HCT116 (cell line): ENCODE results near the gene HS3ST2. TPM values are rescaled to one million over a fixed set of nuclear protein-coding genes. Genes with fewer than 3 reads are reported as not detected.

Experiments
- ATAC-seq: fragments of 200-7000 bp; cut with Tn5 transposase; 2 replicates; pipeline ENCODE4 v1.9.1; 2020; ENCODE audit warnings: mild to moderate bottlenecking, moderate library complexity
- BruUV-seq: library from RNA; stranded (reverse); fragments of 400-500 nt; replicated peaks from 2 replicates; lab custom pipeline; 2021; lab: Mats Ljungman, UMichigan
- CTCF ChIA-PET: fragments of 300-600 bp; sonication (Branson Sonifier 250); formaldehyde crosslinking; loops from one replicate; lab custom pipeline; 2021; ENCODE audit warnings: antibody characterized with exemption; lab: Charles Lee
- POLR2A ChIA-PET: fragments of 300-600, 350-600 bp; sonication (Branson Sonifier 250); formaldehyde crosslinking; loops from one replicate; lab custom pipeline; 2021; ENCODE audit warnings: antibody characterized with exemption; lab: Charles Lee
- RAD21 ChIA-PET, 2 experiments: fragments of 300-600 bp; sonication (Branson Sonifier 250); formaldehyde crosslinking; loops; one replicate each; lab custom pipeline; 2023; ENCODE audit warnings: low total read pairs in 2 of 2; ENCODE audit not compliant: uncharacterized antibody in 2 of 2, unreplicated experiment in 2 of 2, low non-redundant PET in 1 of 2; lab: Charles Lee
- DNase-seq: peaks from one replicate; pipeline ENCODE4 v3.0.0-alpha.2; 2010; ENCODE audit warnings: low read depth, low spot score
- H2AFZ ChIP-seq: fragments of 200-600 bp; shearing (Covaris generic), sonication (generic); 2 replicates; pipeline ENCODE4 v1.6.1; 2017; ENCODE audit warnings: low read depth, mixed run types, mixed read lengths, antibody characterized with exemption, low read length; ENCODE audit not compliant: poor library complexity, severe bottlenecking
- H3K27ac ChIP-seq: 2 replicates; pipeline ENCODE4 v1.5.1; 2012; ENCODE audit warnings: low read depth, low read length
- H3K27me3 ChIP-seq: fragments of 200-600 bp; sonication (generic); 2 replicates; pipeline ENCODE4 v1.6.1; 2016; ENCODE audit warnings: mixed run types, low read length, mixed read lengths; ENCODE audit not compliant: insufficient read depth
- H3K36me3 ChIP-seq, 2 experiments: fragments of 200-500 bp in 1 of 2; fragments of 200-600 bp in 1 of 2; sonication (Bioruptor generic) in 1 of 2; sonication (generic) in 1 of 2; 2 replicates each; pipeline versions ENCODE4 v1.5.1 to v1.6.1; 2014 to 2016; ENCODE audit warnings: low read length in 2 of 2, inconsistent platforms in 1 of 2, mixed read lengths in 1 of 2, mixed run types in 1 of 2; ENCODE audit not compliant: insufficient read depth in 2 of 2, control insufficient read depth in 1 of 2
- H3K4me1 ChIP-seq, 2 experiments: fragments of 200-600 bp in 1 of 2; sonication (generic) in 1 of 2; 2 replicates each; pipeline versions ENCODE4 v1.5.1 to v1.6.1; 2012 to 2017; ENCODE audit warnings: low read length in 2 of 2, inconsistent platforms in 1 of 2, mild to moderate bottlenecking in 1 of 2, mixed read lengths in 1 of 2, mixed run types in 1 of 2, moderate library complexity in 1 of 2; ENCODE audit not compliant: insufficient read depth in 2 of 2, control insufficient read depth in 1 of 2
- H3K4me2 ChIP-seq: fragments of 200-600 bp; sonication (generic); 2 replicates; pipeline ENCODE4 v1.6.1; 2017; ENCODE audit warnings: mixed run types, low read length, mixed read lengths
- H3K4me3 ChIP-seq, 2 experiments: fragments of 200-600 bp in 1 of 2; sonication (generic) in 1 of 2; replicated peaks in 1 of 2; 2 replicates each; pipeline ENCODE4 v1.5.1; 2011 to 2016; ENCODE audit warnings: low read length in 2 of 2, control low read depth in 1 of 2, low read depth in 1 of 2, mild to moderate bottlenecking in 1 of 2, mixed read lengths in 1 of 2, mixed run types in 1 of 2
- H3K79me2 ChIP-seq: fragments of 200-600 bp; sonication (generic); 2 replicates; pipeline ENCODE4 v1.6.1; 2017; ENCODE audit warnings: mild to moderate bottlenecking, mixed run types, low read length, moderate library complexity, mixed read lengths; ENCODE audit not compliant: insufficient read depth
- H3K9ac ChIP-seq: fragments of 200-600 bp; sonication (generic); 2 replicates; pipeline ENCODE4 v1.6.1; 2016; ENCODE audit warnings: low read length, mixed read lengths
- H3K9me2 ChIP-seq: fragments of 200-600 bp; sonication (generic), shearing (Covaris generic); 2 replicates; pipeline ENCODE4 v1.6.1; 2017; ENCODE audit warnings: mixed run types, mild to moderate bottlenecking, moderate library complexity; ENCODE audit not compliant: insufficient read depth
- H3K9me3 ChIP-seq, 2 experiments: fragments of 200-500 bp in 1 of 2; fragments of 200-600 bp in 1 of 2; sonication (Bioruptor generic) in 1 of 2; sonication (generic) in 1 of 2; 2 replicates each; pipeline ENCODE4 v1.6.1; 2014 to 2017; ENCODE audit warnings: low read length in 2 of 2, mixed read lengths in 2 of 2, inconsistent platforms in 1 of 2, low read depth in 1 of 2, mild to moderate bottlenecking in 1 of 2, mixed run types in 1 of 2, moderate library complexity in 1 of 2; ENCODE audit not compliant: control insufficient read depth in 1 of 2, insufficient read depth in 1 of 2
- H4K20me1 ChIP-seq: fragments of 200-600 bp; sonication (generic), shearing (Covaris generic); 2 replicates; pipeline ENCODE4 v1.6.1; 2017; ENCODE audit warnings: mixed run types, mild to moderate bottlenecking, moderate library complexity; ENCODE audit not compliant: insufficient read depth
- CBX3 ChIP-seq: IDR thresholded peaks from 2 replicates; pipeline ENCODE4 v1.6.1; 2012; ENCODE audit warnings: low read depth
- CEBPB ChIP-seq: IDR thresholded peaks from 2 replicates; pipeline ENCODE4 v1.6.1; 2012; ENCODE audit warnings: low read depth
- EGR1 ChIP-seq: IDR thresholded peaks from 2 replicates; pipeline ENCODE4 v1.6.1; 2012; ENCODE audit warnings: low read depth
- ELF1 ChIP-seq: IDR thresholded peaks from 2 replicates; pipeline ENCODE4 v1.6.1; 2012; ENCODE audit warnings: low read depth, borderline replicate concordance
- EZH2 ChIP-seq: fragments of 200-600 bp; sonication (generic); IDR thresholded peaks from 2 replicates; pipeline ENCODE4 v1.6.1; 2017; ENCODE audit warnings: antibody characterized with exemption, mixed run types
- EZH2phosphoT487 ChIP-seq: fragments of 200-600 bp; IDR thresholded peaks from 2 replicates; pipeline ENCODE4 v1.6.1; 2018; ENCODE audit warnings: antibody characterized with exemption, borderline replicate concordance
- JUND ChIP-seq: IDR thresholded peaks from 2 replicates; pipeline ENCODE4 v1.6.1; 2012
- POLR2A ChIP-seq: IDR thresholded peaks from 2 replicates; pipeline ENCODE4 v1.7.0; 2011; ENCODE audit warnings: borderline replicate concordance; ENCODE audit not compliant: insufficient read depth, insufficient read length; ENCODE audit errors: extremely low read depth
- SP1 ChIP-seq: IDR thresholded peaks from 2 replicates; pipeline ENCODE4 v1.6.1; 2012; ENCODE audit warnings: low read depth
- SRF ChIP-seq: IDR thresholded peaks from 2 replicates; pipeline ENCODE4 v1.6.1; 2012; ENCODE audit warnings: low read depth
- TCF7L2 ChIP-seq: IDR thresholded peaks from 2 replicates; pipeline ENCODE4 v1.7.0; 2011; ENCODE audit warnings: borderline replicate concordance, inconsistent platforms; ENCODE audit not compliant: insufficient read depth, insufficient read length; ENCODE audit errors: extremely low read depth
- ZNF274 ChIP-seq: fragments of 200-500 bp; sonication (Bioruptor generic); IDR thresholded peaks from 2 replicates; pipeline ENCODE4 v1.6.1; 2014; ENCODE audit warnings: mild to moderate bottlenecking, low read depth, low read length, inconsistent platforms
- intact Hi-C: fragments of 100-400 bp; cut with micrococcal nuclease; formaldehyde crosslinking; loops from 2 replicates; pipeline ENCODE4 v1.10.0; 2022
- total RNA-seq: library from RNA; stranded (reverse); gene quantifications from one replicate; pipeline ENCODE4 v1.2.1, GENCODE V29; 2021; ENCODE audit not compliant: unreplicated experiment
- TF ChIP-seq, protein P1 (sequence below): IDR thresholded peaks from 2 replicates; pipeline ENCODE4 v1.6.1; 2012

The HS3ST2 gene
- total RNA-seq, 1 experiment from 2014 or later, result not detected

DNA sequence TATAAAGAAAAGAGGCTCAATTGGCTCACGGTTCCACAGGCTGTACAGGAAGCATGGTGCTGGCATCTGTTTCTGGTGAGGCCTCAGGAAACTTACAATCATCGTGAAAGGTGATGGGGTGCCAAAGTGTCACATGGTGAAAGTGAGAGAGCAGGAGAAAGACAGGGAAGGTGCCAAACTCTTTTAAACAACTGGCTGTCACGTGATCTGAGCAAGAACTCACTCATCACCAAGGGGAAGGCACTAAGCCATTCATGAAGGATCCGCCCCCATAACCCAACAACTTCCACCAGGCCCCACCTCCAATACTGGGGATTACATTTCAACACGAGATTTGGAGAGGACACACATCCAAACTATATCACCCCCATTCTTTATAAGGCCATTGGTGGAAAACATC is 28.4 kb upstream of the HS3ST2 start:
- no peak for DNase-seq

DNA sequence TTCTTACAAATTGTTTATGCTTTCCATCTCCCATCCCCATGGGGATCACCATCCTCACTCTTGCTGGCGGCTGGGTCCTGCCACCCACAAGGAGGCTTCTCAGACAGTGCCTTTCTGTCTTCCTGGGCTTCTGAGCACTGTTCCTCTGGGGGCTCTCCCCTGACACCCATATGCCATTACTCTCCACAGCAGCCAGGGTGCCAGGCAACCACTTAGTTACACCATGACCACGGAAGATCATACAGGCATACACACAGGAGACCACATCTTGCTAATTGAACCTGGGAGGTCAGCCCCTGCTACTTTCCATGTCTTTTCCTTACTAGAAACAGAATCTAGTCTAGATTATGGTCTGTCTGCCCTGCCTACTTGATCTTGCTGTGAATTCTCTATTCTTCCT is 27.7 kb upstream of the HS3ST2 start:
- no peak overlapping the region for H3K9ac ChIP-seq
- H3K27me3 ChIP-seq, result peaks cover 4% of the 10 kb centered on the region; the same call in 1 of the 2 replicates
- no peaks in the 10 kb centered on the region for H3K4me1 ChIP-seq
- H3K27ac ChIP-seq, result no peak overlapping the region
- no peaks in the 10 kb centered on the region for H3K79me2 ChIP-seq
- CTCF ChIA-PET, result no interaction called here
- H3K4me3 ChIP-seq, result no peak overlapping the region
- no peaks in the 10 kb centered on the region for H3K36me3 ChIP-seq
- no peaks in the 10 kb centered on the region for H4K20me1 ChIP-seq
- no peak overlapping the region for H2AFZ ChIP-seq
- no peaks in the 10 kb centered on the region for H3K9me3 ChIP-seq
- DNase-seq (no peak), ATAC-seq (no peak)
- POLR2A ChIA-PET, result no interaction called here
- no peak overlapping the region for H3K4me2 ChIP-seq
- H3K9me2 ChIP-seq, result no peaks in the 10 kb centered on the region
- intact Hi-C loops, result no loop called here
- RAD21 ChIA-PET, result no interaction called here
- TF ChIP-seq EZH2 (no peak), SP1 (no peak), TCF7L2 (no peak), ZNF274 (no peak)
- no TSS peak for BruUV-seq

More for the DNA sequence above, 28.4 kb upstream of the HS3ST2 start:
- Histone ChIP-seq H3K4me3 (no peak overlapping the region), H3K27me3 (peaks cover 4% of the 10 kb centered on the region; the same call in 1 of the 2 replicates), H3K27ac (no peak overlapping the region), H3K36me3 (no peaks in the 10 kb centered on the region), H3K9ac (no peak overlapping the region), H3K9me3 (no peaks in the 10 kb centered on the region), H3K4me2 (no peak overlapping the region), H4K20me1 (no peaks in the 10 kb centered on the region), H3K79me2 (no peaks in the 10 kb centered on the region), H2AFZ (no peak overlapping the region), H3K4me1 (no peaks in the 10 kb centered on the region), H3K9me2 (no peaks in the 10 kb centered on the region)
- ChIA-PET RAD21 (no interaction called here), POLR2A (no interaction called here), CTCF (no interaction called here)
- TF ChIP-seq JUND, result no peak
- TF ChIP-seq SP1, result no peak
- TF ChIP-seq, protein P1, sequence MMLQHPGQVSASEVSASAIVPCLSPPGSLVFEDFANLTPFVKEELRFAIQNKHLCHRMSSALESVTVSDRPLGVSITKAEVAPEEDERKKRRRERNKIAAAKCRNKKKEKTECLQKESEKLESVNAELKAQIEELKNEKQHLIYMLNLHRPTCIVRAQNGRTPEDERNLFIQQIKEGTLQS, result no peak
- no peak for TF ChIP-seq ELF1
- TF ChIP-seq SRF, result no peak
- TF ChIP-seq CEBPB, result no peak
- TF ChIP-seq POLR2A, result no peak
- no peak for TF ChIP-seq EGR1
- no peak for TF ChIP-seq EZH2phosphoT487
- no peak for TF ChIP-seq CBX3
- intact Hi-C loops, result no loop called here
- ATAC-seq, result no peak
- BruUV-seq, result no TSS peak
